ENCODE measurements around the gene RECK. TPM values are rescaled to one million over a fixed set of nuclear protein-coding genes. Genes with fewer than 3 reads are reported as not detected.
A peak's percentile ranks its signal among the peaks of the same experiment; 100 is the strongest.

The RECK gene
- total RNA-seq, 5 donors from 2014 or later (not counting 1 experiment from before 2014, with no cell fraction given): 8.9 to 11.4 (median 9.9) TPM

DNA sequence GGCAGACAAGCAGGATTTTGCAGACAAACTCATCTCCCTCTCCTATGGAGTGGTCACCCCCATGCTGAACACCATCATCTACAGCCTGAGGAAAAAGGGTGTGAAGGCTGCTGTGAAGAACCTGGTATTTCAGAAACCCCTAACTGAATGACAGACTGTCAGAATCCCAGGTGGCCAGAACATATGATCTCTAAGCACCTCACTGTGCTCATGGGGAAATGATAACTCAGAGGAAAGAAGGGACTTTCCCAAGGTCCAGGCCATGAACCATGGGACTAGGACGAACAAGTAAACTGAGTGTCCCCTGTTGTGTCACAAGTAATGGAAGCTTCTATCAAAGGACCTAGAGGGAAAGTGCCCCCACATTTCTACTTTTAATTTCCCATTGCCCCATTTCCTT is 14.7 kb upstream of the RECK start:
- H3K9me3 ChIP-seq: no peaks in the 10 kb centered on the region
- ATAC-seq (replicated peaks in 1 of 4): no peak

DNA sequence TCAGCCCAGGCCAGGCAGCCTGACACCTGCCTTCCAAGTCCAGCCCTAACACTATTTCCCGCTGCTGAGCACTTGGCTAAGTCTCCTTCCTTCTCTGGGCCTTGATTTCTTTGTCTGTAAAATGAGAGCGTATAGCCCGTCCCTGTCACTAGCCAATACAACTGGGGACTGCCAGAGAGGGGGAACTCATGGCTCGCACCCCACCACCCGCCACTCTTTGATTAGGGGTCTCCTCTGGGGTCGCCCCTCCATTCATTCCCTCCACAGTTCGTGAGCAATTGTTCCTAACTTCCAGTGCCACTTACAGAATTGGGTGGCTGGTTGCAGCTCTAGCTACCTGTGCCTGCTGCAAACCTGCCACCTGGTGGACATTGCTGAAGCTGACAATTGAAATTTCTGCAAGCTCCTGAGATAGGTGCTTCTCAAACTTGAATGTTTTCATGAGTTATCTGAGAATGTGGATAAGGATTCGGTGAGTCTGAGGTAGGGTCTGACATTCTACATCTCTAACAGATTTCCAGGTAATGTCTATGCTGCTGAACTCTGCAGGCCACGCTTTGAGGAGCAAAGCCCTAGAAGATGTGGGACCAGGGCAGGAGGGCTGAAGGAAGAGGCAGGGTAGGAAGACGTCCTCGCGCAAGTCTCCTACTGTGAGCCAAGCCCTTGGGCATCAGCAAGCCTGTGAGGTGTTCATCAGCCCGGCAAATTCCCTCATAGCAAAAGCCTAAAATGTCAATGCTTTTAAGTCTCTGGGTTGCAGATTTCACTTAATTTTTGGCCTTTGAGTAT is 13.3 kb upstream of the RECK start:
- Histone ChIP-seq H3K4me3 (ENCODE audit: control insufficient read depth in 1 of 2, extremely low read depth in 1 of 2, low read length in 1 of 2) (no peak overlapping the region), H3K27me3 (replicated peaks in 1 of 2; ENCODE audit: control insufficient read depth in 2 of 2, extremely low read depth in 1 of 2, insufficient read depth in 2 of 2, low read length in 1 of 2) (no peaks in the 10 kb centered on the region), H3K4me1 (ENCODE audit: control insufficient read depth in 1 of 2, extremely low read depth in 1 of 2, insufficient read depth in 2 of 2, low read length in 2 of 2) (peaks cover 0 to 2% of the 10 kb centered on the region in 2 experiments), H3K9me3 (no peaks in the 10 kb centered on the region), H3K27ac (ENCODE audit: low read length) (no peak overlapping the region), H3K36me3 (ENCODE audit: control insufficient read depth in 2 of 2, extremely low read depth in 1 of 2, insufficient read depth in 1 of 2, low read length in 1 of 2) (no peaks in the 10 kb centered on the region)
- DNase-seq: peak; percentile 31 to 80 (median 56)
- ChIA-PET CTCF (interaction anchor here (0.6 to 3.0 kb wide), 15 partner anchors 11 to 346 kb away, joined by 3 to 17 read pairs (median 4); no protein-coding TSS in a partner anchor), POLR2A (no interaction called here)
- peak overlapping the region in 1 of 2 donors; percentile 8 for H3K27ac Mint-ChIP-seq
- no peaks in the 10 kb centered on the region for H3K36me3 Mint-ChIP-seq
- H3K4me1 Mint-ChIP-seq: peaks cover 0 to 6% (median 1%) of the 10 kb centered on the region in 3 donors
- ATAC-seq (replicated peaks in 1 of 4): peak; percentile 73 to 80 (median 76)
- no peak overlapping the region for H3K4me3 Mint-ChIP-seq
- no peaks in the 10 kb centered on the region for H3K9me3 Mint-ChIP-seq
- peaks cover 6 to 10% of the 10 kb centered on the region in 2 donors for H3K27me3 Mint-ChIP-seq
- 63% methylated on average over 9 of the region's 13 CpGs for WGBS (ENCODE audit: insufficient coverage)

More for the DNA sequence above, 14.7 kb upstream of the RECK start:
- Mint-ChIP-seq H3K4me3 (no peak overlapping the region), H3K27ac (no peak overlapping the region), H3K36me3 (no peaks in the 10 kb centered on the region), H3K27me3 (peaks cover 6 to 10% of the 10 kb centered on the region in 2 donors), H3K9me3 (no peaks in the 10 kb centered on the region), H3K4me1 (peaks cover 0 to 6% (median 1%) of the 10 kb centered on the region in 3 donors)
- H3K4me3 ChIP-seq (ENCODE audit: control insufficient read depth in 1 of 2, extremely low read depth in 1 of 2, low read length in 1 of 2): no peak overlapping the region
- ChIA-PET POLR2A (no interaction called here), CTCF (interaction anchor here (2.9 to 3.0 kb wide), 2 partner anchors 67 kb away, joined by 11 to 17 read pairs; no protein-coding TSS in a partner anchor)
- no peak overlapping the region for H3K27ac ChIP-seq (ENCODE audit: low read length)
- no peaks in the 10 kb centered on the region for H3K36me3 ChIP-seq (ENCODE audit: control insufficient read depth in 2 of 2, extremely low read depth in 1 of 2, insufficient read depth in 1 of 2, low read length in 1 of 2)
- H3K27me3 ChIP-seq (replicated peaks in 1 of 2; ENCODE audit: control insufficient read depth in 2 of 2, extremely low read depth in 1 of 2, insufficient read depth in 2 of 2, low read length in 1 of 2): no peaks in the 10 kb centered on the region
- DNase-seq: no peak
- peaks cover 0 to 2% of the 10 kb centered on the region in 2 experiments for H3K4me1 ChIP-seq (ENCODE audit: control insufficient read depth in 1 of 2, extremely low read depth in 1 of 2, insufficient read depth in 2 of 2, low read length in 2 of 2)
- WGBS (ENCODE audit: insufficient coverage): no CpG with 5 or more reads among the region's 1 CpG

DNA sequence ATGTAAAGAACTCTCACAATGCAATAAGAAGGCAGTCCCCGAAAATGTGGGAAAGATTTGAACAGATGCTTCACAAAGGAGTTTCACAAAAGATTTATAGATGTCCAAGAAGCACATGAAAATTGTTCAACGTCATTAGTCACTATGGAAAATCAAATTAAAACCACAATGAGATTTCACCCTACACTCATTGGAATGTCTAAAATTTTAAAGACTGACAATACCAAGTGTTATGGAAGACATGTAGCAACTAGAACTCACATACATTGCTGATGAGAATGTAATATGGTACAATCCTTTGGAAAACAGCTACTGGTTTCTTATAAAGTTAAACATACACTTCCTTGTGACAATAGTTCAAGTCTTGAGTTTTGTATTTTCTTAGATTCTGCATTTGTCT is 11.0 kb upstream of the RECK start:
- ChIA-PET POLR2A (interaction anchor here in 1 of 2 donors (0.5 kb wide), 1 partner anchor 517 kb away, joined by 3 read pairs; no protein-coding TSS in a partner anchor), CTCF (no interaction called here)
- Mint-ChIP-seq H3K36me3 (no peaks in the 10 kb centered on the region), H3K4me1 (peaks cover 0 to 6% (median 1%) of the 10 kb centered on the region in 3 donors), H3K4me3 (no peak overlapping the region), H3K27ac (no peak overlapping the region), H3K27me3 (peaks cover 6 to 8% of the 10 kb centered on the region in 2 donors), H3K9me3 (no peaks in the 10 kb centered on the region)
- no peaks in the 10 kb centered on the region for H3K9me3 ChIP-seq
- ATAC-seq (replicated peaks in 1 of 4) (no peak), DNase-seq (no peak)
- H3K27me3 ChIP-seq (replicated peaks in 1 of 2; ENCODE audit: control insufficient read depth in 2 of 2, extremely low read depth in 1 of 2, insufficient read depth in 2 of 2, low read length in 1 of 2): no peaks in the 10 kb centered on the region
- no CpG with 5 or more reads among the region's 2 CpGs for WGBS (ENCODE audit: insufficient coverage)
- no peaks in the 10 kb centered on the region for H3K36me3 ChIP-seq (ENCODE audit: control insufficient read depth in 2 of 2, extremely low read depth in 1 of 2, insufficient read depth in 1 of 2, low read length in 1 of 2)
- H3K27ac ChIP-seq (ENCODE audit: low read length): no peak overlapping the region
- H3K4me1 ChIP-seq (ENCODE audit: control insufficient read depth in 1 of 2, extremely low read depth in 1 of 2, insufficient read depth in 2 of 2, low read length in 2 of 2): peaks cover 0 to 2% of the 10 kb centered on the region in 2 experiments
- no peak overlapping the region for H3K4me3 ChIP-seq (ENCODE audit: control insufficient read depth in 1 of 2, extremely low read depth in 1 of 2, low read length in 1 of 2)

DNA sequence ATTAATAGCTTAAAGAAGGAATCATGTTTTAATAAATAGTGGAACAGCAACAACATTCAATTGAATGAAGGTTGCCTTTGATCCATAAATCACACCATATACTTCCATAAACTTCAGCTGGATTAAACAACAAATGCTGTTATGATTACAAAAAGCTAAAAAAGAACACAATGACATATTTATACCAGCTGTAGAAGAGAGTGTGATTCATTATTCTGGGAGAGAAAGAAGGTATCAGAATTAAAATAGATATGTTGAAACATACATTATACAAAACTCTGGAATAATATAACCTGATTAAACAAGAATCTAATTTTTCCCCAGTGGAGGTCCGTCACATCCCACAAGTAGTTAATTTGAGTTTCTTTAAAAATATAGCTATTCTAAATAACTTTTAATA is 7.5 kb upstream of the RECK start:
- Histone ChIP-seq H3K27ac (ENCODE audit: low read length) (no peak overlapping the region), H3K4me3 (ENCODE audit: control insufficient read depth in 1 of 2, extremely low read depth in 1 of 2, low read length in 1 of 2) (no peak overlapping the region), H3K27me3 (replicated peaks in 1 of 2; ENCODE audit: control insufficient read depth in 2 of 2, extremely low read depth in 1 of 2, insufficient read depth in 2 of 2, low read length in 1 of 2) (peaks cover 0 to 4% of the 10 kb centered on the region in 2 experiments), H3K36me3 (ENCODE audit: control insufficient read depth in 2 of 2, extremely low read depth in 1 of 2, insufficient read depth in 1 of 2, low read length in 1 of 2) (no peaks in the 10 kb centered on the region), H3K9me3 (no peaks in the 10 kb centered on the region), H3K4me1 (ENCODE audit: control insufficient read depth in 1 of 2, extremely low read depth in 1 of 2, insufficient read depth in 2 of 2, low read length in 2 of 2) (no peaks in the 10 kb centered on the region)
- no peak for ATAC-seq (replicated peaks in 1 of 4)
- H3K4me3 Mint-ChIP-seq: no peak overlapping the region
- peaks cover 4 to 6% of the 10 kb centered on the region in 2 donors for H3K27me3 Mint-ChIP-seq
- CTCF ChIA-PET: interaction anchor here (0.6 to 1.1 kb wide), 5 partner anchors 9 to 27 kb away, joined by 3 to 5 read pairs (median 3); no protein-coding TSS in a partner anchor
- H3K27ac Mint-ChIP-seq: no peak overlapping the region
- WGBS (ENCODE audit: insufficient coverage): no CpG with 5 or more reads among the region's 1 CpG
- POLR2A ChIA-PET: no interaction called here
- no peaks in the 10 kb centered on the region for H3K9me3 Mint-ChIP-seq
- DNase-seq: no peak
- no peaks in the 10 kb centered on the region for H3K36me3 Mint-ChIP-seq
- H3K4me1 Mint-ChIP-seq: no peaks in the 10 kb centered on the region

DNA sequence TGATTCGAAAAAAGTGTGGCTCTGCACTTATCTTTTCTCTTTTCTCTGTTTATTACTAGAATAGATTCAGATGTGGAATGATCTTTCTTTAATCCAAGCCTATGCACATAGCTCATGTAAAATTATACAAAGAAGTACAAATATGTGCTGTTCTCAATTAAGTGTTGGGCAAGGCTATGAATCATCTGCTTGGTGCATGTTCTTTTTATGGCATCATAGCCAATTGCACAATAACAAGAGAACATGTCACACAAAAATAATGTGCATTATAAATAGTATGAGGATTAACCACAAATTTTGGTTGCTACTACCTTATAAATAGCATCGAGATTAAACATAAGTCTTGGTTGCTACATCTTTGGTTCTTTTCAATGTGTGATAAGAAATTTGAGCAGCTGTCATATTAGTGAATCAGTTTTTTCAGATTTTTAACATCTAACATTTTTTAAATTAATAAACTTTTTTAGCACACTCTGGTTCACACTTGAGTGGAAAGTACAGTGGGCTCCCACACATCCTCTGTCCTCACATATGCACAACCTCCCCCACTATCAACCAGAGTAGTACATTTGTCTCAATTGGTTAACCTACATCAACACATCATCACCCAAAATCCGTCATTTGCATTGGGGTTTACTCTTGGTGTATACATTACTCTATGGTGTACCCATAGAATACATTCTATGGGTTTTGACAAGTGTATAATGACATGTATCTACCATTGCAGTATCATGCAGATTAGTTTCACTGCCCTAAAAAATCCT is 6.8 kb upstream of the RECK start:
- Histone ChIP-seq H3K27ac (ENCODE audit: low read length) (no peak overlapping the region), H3K27me3 (replicated peaks in 1 of 2; ENCODE audit: control insufficient read depth in 2 of 2, extremely low read depth in 1 of 2, insufficient read depth in 2 of 2, low read length in 1 of 2) (peaks cover 0 to 4% of the 10 kb centered on the region in 2 experiments), H3K9me3 (no peaks in the 10 kb centered on the region), H3K4me3 (ENCODE audit: control insufficient read depth in 1 of 2, extremely low read depth in 1 of 2, low read length in 1 of 2) (no peak overlapping the region), H3K36me3 (ENCODE audit: control insufficient read depth in 2 of 2, extremely low read depth in 1 of 2, insufficient read depth in 1 of 2, low read length in 1 of 2) (no peaks in the 10 kb centered on the region), H3K4me1 (ENCODE audit: control insufficient read depth in 1 of 2, extremely low read depth in 1 of 2, insufficient read depth in 2 of 2, low read length in 2 of 2) (no peaks in the 10 kb centered on the region)
- H3K9me3 Mint-ChIP-seq: no peaks in the 10 kb centered on the region
- ChIA-PET POLR2A (no interaction called here), CTCF (interaction anchor here (0.6 to 1.1 kb wide), 6 partner anchors 8 to 26 kb away, joined by 3 to 5 read pairs (median 3); no protein-coding TSS in a partner anchor)
- H3K4me3 Mint-ChIP-seq: no peak overlapping the region
- no peaks in the 10 kb centered on the region for H3K4me1 Mint-ChIP-seq
- no CpG with 5 or more reads among the region's 3 CpGs for WGBS (ENCODE audit: insufficient coverage)
- no peak for DNase-seq
- no peaks in the 10 kb centered on the region for H3K36me3 Mint-ChIP-seq
- no peak overlapping the region for H3K27ac Mint-ChIP-seq
- H3K27me3 Mint-ChIP-seq: peaks cover 4 to 6% of the 10 kb centered on the region in 2 donors
- ATAC-seq (replicated peaks in 1 of 4): no peak

DNA sequence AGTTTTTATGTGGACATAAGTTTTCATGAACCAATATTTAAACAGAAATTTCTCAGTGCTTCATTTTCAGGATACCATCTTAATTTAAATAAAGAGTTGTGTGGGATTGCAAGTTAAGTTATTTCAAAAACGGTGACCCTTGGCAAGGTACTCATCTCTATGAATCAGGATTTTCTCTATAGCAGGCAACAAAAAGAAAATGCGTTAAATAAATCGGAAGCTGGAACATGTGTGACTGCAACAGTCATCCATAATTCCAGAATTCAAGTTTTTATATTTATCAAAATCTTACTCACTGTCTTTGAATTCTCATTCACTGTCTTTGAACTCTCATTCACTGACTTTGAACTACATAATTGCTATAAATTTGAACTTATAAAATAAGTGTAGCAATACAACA is 5.8 kb upstream of the RECK start:
- Histone ChIP-seq H3K36me3 (ENCODE audit: control insufficient read depth in 2 of 2, extremely low read depth in 1 of 2, insufficient read depth in 1 of 2, low read length in 1 of 2) (no peaks in the 10 kb centered on the region), H3K4me1 (ENCODE audit: control insufficient read depth in 1 of 2, extremely low read depth in 1 of 2, insufficient read depth in 2 of 2, low read length in 2 of 2) (no peaks in the 10 kb centered on the region), H3K9me3 (no peaks in the 10 kb centered on the region), H3K27me3 (replicated peaks in 1 of 2; ENCODE audit: control insufficient read depth in 2 of 2, extremely low read depth in 1 of 2, insufficient read depth in 2 of 2, low read length in 1 of 2) (peaks cover 0 to 4% of the 10 kb centered on the region in 2 experiments), H3K27ac (ENCODE audit: low read length) (no peak overlapping the region), H3K4me3 (ENCODE audit: control insufficient read depth in 1 of 2, extremely low read depth in 1 of 2, low read length in 1 of 2) (no peak overlapping the region)
- H3K27me3 Mint-ChIP-seq: peaks cover 4% of the 10 kb centered on the region in 2 donors
- no peak overlapping the region for H3K4me3 Mint-ChIP-seq
- CTCF ChIA-PET: no interaction called here
- H3K9me3 Mint-ChIP-seq: no peaks in the 10 kb centered on the region
- H3K4me1 Mint-ChIP-seq: no peaks in the 10 kb centered on the region
- WGBS (ENCODE audit: insufficient coverage): 100% methylated on average over 2 of the region's 3 CpGs
- POLR2A ChIA-PET: interaction anchor here (0.5 to 0.7 kb wide), 2 partner anchors 155 to 857 kb away, joined by 3 read pairs; no protein-coding TSS in a partner anchor
- H3K36me3 Mint-ChIP-seq: no peaks in the 10 kb centered on the region
- no peak overlapping the region for H3K27ac Mint-ChIP-seq
- DNase-seq (no peak), ATAC-seq (replicated peaks in 1 of 4) (no peak)

All from T-cell (primary cell).